ENCODE results near the gene INTS3.

The INTS3 gene

GRCh38 chr1:153760440-153760839, 32.6 kb downstream of the INTS3 start (continued):
- TF ChIP-seq KLF1 (tag by site-specific recombination; IDR thresholded peaks at IDR 0.05): no peak
- TF ChIP-seq ZNF658 (tag by site-specific recombination; IDR thresholded peaks at IDR 0.05): no peak
- TF ChIP-seq ZNF138 (tag by site-specific recombination; IDR thresholded peaks at IDR 0.05; ENCODE audit: borderline replicate concordance): no peak
- TF ChIP-seq, protein P1, sequence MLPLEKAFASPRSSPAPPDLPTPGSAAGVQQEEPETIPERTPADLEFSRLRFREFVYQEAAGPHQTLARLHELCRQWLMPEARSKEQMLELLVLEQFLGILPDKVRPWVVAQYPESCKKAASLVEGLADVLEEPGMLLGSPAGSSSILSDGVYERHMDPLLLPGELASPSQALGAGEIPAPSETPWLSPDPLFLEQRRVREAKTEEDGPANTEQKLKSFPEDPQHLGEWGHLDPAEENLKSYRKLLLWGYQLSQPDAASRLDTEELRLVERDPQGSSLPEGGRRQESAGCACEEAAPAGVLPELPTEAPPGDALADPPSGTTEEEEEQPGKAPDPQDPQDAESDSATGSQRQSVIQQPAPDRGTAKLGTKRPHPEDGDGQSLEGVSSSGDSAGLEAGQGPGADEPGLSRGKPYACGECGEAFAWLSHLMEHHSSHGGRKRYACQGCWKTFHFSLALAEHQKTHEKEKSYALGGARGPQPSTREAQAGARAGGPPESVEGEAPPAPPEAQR (tag by site-specific recombination; IDR thresholded peaks at IDR 0.05): no peak
- no peak for TF ChIP-seq ZNF544 (tag by site-specific recombination; IDR thresholded peaks at IDR 0.05)
- no peak for TF ChIP-seq ZSCAN23 (tag by site-specific recombination; IDR thresholded peaks at IDR 0.05)
- TF ChIP-seq HOXC10 (CRISPR knock-in tag; IDR thresholded peaks at IDR 0.05): no peak

- Histone ChIP-seq H3K9me3 (ENCODE audit: control insufficient read depth, insufficient read depth, low read depth, low read length) (no peaks in the 10 kb centered on the region), H3K27ac (ENCODE audit: extremely low read depth, low read depth, low read length) (no peak overlapping the region), H3K4me1 (ENCODE audit: control insufficient read depth, insufficient read depth, low read length) (no peaks in the 10 kb centered on the region), H3K36me3 (ENCODE audit: control insufficient read depth in 2 of 2, insufficient read depth in 1 of 2, low read length in 2 of 2) (peaks cover 26 to 95% of the 10 kb centered on the region in 2 experiments), H3K4me3 (ENCODE audit: low read depth, low read length) (no peak overlapping the region)
- CTCF ChIA-PET: interaction anchor here (0.6 to 2.8 kb wide), 4 partner anchors 27 to 86 kb away, joined by 3 to 7 read pairs (median 5); no protein-coding TSS in a partner anchor
- POLR2A ChIA-PET: interaction anchor here (0.8 to 1.0 kb wide), 2 partner anchors 12 to 28 kb away, joined by 3 read pairs; partner anchors contain the start of gene SLC27A3
- TF ChIP-seq ZNF223 (tag by site-specific recombination; IDR thresholded peaks at IDR 0.05) (no peak), ZNF600 (tag by site-specific recombination; IDR thresholded peaks at IDR 0.05) (peak; percentile 91), FEZF1 (tag by site-specific recombination; IDR thresholded peaks at IDR 0.05) (no peak)
Observed at GRCh38 chr1:153763365-153764225, 35.7 kb downstream of the INTS3 start.

- ChIA-PET POLR2A (interaction anchor here (0.8 to 1.0 kb wide), 2 partner anchors 11 to 28 kb away, joined by 3 read pairs; partner anchors contain the start of gene SLC27A3), CTCF (interaction anchor here (1.8 kb wide), 1 partner anchor 87 kb away, joined by 7 read pairs; no protein-coding TSS in a partner anchor)
- no peak overlapping the region for H3K4me3 ChIP-seq (ENCODE audit: low read depth, low read length)
- H3K36me3 ChIP-seq (ENCODE audit: control insufficient read depth in 2 of 2, insufficient read depth in 1 of 2, low read length in 2 of 2): peaks cover 27 to 95% of the 10 kb centered on the region in 2 experiments
- no peaks in the 10 kb centered on the region for H3K9me3 ChIP-seq (ENCODE audit: control insufficient read depth, insufficient read depth, low read depth, low read length)
- H3K4me1 ChIP-seq (ENCODE audit: control insufficient read depth, insufficient read depth, low read length): no peaks in the 10 kb centered on the region
- no peak overlapping the region for H3K27ac ChIP-seq (ENCODE audit: extremely low read depth, low read depth, low read length)
- TF ChIP-seq ZNF146 (tag by site-specific recombination; IDR thresholded peaks at IDR 0.05) (no peak), ZNF518A (tag by site-specific recombination; conservative IDR thresholded peaks at IDR 0.05; ENCODE audit: low read depth) (no peak), ZNF514 (tag by site-specific recombination; IDR thresholded peaks at IDR 0.05) (no peak), ZNF280D (tag by site-specific recombination; IDR thresholded peaks at IDR 0.05) (no peak), ZNF239 (tag by site-specific recombination; IDR thresholded peaks at IDR 0.05) (no peak), GFI1B (tag by site-specific recombination; IDR thresholded peaks at IDR 0.05) (no peak), ZNF10 (tag by site-specific recombination; IDR thresholded peaks at IDR 0.05) (no peak), ZNF837 (tag by site-specific recombination; IDR thresholded peaks at IDR 0.05) (no peak)
- TF ChIP-seq, protein P2, sequence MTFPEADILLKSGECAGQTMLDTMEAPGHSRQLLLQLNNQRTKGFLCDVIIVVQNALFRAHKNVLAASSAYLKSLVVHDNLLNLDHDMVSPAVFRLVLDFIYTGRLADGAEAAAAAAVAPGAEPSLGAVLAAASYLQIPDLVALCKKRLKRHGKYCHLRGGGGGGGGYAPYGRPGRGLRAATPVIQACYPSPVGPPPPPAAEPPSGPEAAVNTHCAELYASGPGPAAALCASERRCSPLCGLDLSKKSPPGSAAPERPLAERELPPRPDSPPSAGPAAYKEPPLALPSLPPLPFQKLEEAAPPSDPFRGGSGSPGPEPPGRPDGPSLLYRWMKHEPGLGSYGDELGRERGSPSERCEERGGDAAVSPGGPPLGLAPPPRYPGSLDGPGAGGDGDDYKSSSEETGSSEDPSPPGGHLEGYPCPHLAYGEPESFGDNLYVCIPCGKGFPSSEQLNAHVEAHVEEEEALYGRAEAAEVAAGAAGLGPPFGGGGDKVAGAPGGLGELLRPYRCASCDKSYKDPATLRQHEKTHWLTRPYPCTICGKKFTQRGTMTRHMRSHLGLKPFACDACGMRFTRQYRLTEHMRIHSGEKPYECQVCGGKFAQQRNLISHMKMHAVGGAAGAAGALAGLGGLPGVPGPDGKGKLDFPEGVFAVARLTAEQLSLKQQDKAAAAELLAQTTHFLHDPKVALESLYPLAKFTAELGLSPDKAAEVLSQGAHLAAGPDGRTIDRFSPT (tag by site-specific recombination; IDR thresholded peaks at IDR 0.05): no peak
Observed at GRCh38 chr1:153764310-153764709, 36.5 kb downstream of the INTS3 start.
